Amygdala (tissue), 56 donors: ENCODE data around the gene CDH15.

Experiments used
- DNase-seq, 56 donors: peaks; one replicate each; lab custom pipeline; 2025; lab: John Stamatoyannopoulos, UW

CDH15 gene

DNA sequence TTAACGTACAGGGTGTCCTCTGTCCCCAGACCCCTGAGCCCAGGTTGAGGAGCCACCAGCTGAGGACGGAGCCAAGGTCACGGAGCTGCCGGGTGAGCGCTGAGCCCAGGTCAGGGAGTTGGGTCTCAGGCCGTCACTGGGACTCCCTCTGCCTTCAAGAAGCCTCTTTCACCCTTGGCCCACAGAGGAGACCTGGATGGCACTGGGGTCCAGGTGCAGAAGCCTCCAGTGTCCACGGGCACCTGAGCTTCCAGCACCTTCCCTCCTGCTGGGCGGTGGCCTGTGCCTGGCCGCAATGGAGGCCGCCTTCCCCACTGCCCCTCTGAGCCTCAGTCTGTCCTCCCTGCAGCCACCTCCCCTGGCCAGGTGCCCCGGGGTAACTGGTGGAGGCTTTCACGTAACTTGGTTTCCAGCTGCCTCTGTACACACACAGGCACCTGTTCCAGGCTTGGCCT, 31.6 kb upstream of the CDH15 start:
- DNase-seq: no peak

DNA sequence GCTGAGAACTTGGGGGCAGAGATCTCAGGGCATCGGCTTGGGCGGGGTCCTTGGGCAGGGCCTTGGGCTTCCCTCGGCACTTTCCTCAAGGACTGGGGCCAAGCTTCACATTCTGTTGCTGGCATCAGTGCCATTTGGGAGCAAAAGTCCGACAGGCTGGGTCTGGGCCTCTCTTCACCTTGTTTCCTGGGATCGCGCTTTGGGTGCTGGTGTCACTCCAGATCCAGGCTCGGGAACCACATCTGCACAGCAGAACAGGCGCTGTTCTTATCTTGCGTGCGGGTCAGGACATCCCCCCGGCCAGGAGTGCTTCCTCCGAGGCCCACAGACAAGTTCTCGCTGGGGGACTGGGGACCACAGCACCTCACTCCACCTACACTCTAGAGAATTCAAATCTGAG, 31.1 kb upstream of the CDH15 start:
- DNase-seq: no peak

DNA sequence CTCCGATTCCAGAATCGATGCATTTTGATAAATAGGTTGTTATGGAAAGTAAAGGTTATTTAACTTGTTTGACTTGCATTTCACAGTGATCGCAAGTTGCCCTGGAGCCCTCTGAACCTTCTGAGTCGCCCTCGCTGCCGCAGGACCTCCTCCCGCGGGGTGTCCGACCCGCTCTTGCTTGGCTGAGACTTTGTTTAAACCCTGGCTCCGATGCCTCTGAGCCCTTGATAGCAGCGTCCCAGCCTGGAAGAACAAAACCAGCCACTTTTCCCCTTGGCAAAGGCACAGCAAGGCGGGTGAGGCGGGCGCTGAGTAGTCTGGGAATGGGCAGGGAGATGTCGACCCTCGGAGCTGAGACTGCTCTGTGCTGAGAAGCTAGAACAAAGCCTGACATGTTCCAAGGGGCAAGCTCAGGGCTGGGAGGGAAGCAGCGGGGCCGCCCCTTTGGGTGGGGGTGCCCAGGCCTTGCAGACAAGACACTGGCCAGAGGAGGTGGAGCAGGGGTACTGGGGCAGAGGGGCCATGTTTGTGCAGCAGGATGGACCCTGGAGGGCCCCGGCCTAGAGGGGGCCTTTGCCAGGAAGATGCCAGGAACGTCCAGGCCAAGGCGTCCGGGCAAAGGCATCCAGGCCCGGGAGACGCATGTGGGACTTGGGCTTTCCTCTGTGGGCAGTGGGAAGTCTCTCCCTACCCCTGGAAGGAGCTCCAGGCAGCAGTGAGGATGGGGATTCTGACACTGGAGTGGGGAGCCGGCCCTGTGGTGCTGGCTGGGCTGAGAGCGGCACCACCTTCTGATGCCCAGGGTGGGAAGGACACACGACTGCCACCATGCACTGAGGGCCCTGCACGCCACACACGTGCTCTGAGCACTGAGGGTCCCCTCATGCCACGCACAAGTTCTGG, 30.3 kb upstream of the CDH15 start:
- DNase-seq: no peak

DNA sequence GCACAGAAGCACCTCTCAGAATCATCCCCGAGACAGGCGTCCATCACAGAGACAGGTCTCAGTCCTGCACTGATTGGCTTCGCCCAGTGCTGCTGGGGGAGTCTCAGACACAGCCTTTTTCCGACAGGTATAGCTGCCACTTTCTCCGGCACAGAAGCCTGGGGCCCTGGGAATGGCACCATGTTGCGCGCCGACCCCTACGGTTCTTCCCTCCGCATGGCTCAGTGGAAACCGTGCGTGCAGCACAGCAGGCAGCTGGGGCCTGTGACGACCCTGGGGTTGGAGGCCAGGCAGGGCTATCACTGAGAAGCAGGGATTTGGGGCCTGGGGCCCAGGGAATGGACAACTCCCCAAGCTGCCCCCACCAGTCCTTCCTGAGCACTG, 29.7 kb upstream of the CDH15 start:
- no peak for DNase-seq

DNA sequence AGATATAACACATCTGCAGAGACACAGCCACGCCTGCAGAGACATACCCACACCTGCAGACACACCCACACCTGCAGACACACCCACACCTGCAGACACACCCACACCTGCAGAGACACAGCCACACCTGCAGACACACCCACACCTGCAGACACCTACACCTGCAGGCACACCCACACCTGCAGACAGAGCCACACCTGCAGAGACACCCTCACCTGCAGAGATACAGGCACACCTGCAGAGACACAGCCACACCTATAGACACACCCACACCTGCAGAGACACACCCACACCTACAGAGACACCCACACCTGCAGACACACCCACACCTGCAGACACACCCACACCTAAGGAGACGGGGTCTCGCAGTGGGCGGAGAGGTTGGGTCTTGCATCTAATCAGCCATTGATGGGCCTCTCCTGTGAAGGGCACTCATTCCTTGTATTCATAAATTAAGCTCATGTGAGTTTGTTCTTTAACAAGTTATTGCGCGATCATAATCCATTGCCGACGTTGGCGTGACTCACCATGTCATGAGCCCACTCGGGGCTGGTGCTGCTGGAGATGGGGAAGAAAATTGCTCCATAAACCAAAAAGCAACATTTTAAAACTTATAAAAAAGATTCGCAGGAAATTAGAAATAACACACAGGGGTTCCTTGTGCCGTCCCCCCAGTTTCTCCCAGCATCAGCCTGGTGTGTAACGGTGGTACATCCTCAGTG, 28.9 kb upstream of the CDH15 start:
- no peak for DNase-seq

DNA sequence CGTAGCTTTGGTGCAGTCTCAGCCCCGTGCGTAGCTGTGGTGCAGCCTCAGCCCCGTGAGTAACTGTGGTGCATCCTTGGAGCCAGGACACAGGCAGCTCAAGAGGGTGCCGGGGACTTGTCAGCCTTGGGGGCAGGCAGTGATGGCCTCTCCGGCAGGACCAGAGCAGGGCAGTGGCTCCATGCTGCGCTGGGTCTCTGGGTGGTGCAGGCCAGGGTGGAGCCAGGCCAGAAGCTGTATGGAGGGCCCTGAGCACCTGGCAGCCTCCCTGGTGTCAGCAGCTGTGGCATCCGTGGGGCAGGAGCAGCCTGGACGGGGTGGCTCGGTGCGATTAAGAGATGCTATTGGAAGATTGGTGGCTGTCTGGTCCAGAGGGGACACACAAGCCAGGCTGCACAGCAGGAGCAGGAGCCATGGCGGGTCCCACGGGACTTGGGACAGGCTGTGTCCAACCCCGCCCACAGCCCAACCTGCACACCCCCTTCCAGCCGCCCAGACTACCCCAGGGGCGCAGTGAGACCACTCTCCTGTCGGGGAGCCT, 28.3 kb upstream of the CDH15 start:
- DNase-seq: no peak

DNA sequence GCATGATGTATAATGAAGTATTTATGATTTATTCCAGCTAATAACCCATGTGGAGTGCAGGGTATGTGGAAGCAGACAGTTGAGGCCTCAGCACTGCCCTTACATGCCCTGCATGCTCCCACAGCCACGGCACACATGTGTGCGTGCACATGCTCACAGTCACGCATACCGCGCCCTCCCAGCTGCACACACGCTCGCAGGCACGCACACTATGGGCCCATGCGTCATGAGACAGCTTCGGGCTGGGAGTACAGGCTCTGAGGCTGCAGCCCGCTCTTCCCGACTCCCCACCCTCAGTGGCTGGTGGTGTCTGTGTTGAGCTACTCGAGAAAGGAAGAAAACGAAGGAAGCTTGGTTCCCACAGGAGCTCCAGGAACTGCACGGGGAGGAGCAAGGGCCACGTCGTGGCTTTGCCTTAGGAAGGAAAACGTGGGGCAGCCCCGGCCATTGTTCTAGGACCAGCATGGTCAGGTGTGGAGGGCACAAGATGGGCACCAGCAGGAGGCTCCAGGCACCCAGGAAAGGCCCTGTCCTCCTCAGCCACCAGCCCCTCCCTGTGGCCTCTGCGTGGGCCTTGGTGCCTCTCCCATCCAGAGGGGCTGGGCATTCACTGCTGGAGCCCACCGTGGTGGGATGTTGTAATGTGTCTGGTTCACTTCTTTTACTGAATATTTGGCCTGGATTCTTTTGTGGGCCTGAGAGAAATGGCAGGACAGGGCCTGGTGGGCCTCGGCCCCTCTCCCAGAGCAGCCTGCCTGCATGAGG, 27.5 kb upstream of the CDH15 start:
- no peak for DNase-seq

DNA sequence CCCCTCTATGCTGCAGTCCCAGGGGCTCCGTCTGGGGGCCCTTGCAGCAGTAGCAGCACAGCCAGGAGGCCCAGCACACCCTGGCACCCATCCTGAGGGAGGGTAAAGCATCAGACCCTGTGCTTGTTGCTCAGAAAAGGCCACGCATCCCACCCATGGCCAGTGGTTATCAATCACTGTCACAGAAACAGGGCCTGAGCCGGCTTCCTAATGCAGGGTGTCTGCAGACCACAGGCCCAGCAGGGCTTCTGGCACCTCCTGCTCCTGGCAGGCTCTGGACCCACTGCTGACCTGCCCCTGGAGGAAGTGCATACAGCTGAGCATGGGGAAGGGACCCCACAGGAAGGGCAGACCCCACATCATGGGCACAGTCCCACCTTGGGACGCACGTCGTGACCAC, 26.9 kb upstream of the CDH15 start:
- no peak for DNase-seq

DNA sequence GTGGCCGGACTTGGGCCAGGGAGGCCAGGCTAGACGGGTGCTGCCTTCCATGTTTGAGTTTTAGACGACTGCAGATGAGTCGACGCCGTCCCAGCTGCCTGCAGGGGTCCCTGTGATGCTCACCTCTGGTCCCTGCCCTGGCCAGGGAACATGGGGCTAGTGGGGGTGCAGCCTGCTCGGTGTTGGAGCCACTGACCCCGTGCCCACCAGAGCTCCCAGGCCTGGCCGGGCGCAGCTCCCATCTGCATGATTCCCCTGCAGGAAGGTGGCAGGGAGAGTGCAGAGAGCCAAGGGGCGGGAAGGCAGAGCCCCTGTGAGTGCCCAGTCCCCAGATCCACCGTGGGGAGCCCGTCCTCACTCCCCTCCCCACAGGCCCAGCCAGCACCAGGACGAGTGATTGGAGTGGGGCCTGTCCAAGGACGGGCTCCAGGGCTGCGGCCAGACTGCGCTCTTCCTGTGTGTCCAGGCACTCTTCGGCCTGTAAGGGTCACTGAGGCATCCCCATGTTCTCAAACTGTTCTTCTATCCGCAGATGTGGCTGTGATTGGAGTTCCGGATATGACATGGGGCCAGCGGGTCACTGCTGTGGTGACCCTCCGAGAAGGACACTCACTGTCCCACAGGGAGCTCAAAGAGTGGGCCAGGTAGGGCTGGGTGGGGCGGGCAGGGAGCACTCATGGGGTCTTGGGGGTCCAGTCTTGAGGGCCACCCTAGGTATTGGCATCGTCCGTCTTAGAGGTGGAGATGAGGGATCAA, 26.0 kb upstream of the CDH15 start:
- no peak for DNase-seq

DNA sequence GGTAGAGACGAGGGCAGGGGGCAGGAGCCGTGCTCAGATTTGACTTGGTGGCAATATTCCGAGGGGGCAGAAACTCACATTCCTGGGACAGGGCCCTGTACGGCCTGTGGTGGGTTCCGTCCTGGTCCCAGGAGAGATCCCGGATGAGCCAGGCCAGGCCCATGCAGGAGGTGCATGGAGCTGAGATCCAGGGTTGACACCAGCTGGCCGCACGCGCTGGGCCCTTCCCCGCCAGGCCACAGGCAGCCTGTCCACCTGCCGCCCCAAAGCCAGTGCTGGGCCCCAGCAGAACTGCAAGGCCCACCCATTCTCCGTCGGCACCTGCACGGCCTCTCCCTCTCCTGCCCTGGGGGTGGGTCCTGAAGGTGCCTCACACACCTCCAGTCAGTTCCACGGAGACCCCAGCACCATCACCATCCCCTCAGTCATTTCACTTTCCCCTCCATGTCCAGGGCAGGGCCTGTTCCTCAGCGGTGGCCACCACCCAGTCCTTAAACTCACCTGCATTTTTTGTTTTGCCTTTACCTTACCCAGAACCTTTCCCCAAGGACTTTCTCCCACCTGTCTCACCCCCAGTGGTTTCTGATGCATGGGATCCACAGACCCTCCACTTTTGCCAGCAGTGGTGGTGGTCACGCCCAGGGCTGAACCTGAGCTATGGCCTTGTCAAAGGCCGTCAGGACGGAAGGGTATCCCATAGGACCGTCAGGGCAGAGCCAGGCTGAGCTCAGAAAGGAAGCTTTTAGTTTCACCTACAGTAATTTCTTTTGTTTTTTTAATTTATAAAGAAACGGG, 25.1 kb upstream of the CDH15 start:
- no peak for DNase-seq

DNA sequence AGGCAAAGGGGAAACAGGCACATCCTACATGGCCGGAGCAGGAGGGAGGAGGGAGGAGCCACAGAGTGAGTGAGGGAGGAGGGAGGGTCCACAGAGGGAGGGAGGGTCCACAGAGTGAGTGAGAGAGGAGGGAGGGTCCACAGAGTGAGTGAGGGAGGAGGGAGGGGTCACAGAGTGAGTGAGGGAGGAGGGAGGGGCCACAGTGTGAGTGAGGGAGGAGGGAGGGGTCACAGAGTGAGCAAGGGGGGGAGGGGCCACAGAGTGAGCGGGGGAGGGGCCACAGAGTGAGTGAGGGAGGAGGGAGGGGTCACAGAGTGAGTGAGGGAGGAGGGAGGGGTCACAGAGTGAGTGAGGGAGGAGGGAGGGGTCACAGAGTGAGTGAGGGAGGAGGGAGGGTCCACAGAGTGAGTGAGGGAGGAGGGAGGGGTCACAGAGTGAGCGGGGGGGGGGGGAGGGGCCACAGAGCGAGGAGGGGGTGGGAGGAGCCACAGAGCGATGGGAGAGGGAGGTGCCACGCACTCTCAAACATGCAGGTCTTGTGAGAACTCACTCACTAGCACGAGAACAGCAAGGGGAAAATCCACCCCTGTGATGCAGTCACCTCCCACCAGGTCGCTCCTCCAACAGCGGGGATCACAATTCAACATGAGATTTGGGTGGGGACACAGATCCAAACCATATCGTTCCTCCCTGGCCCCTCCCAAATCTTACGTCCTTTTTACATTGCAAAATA, 24.3 kb upstream of the CDH15 start:
- DNase-seq: peak in 1 of 56 donors; percentile 41

DNA sequence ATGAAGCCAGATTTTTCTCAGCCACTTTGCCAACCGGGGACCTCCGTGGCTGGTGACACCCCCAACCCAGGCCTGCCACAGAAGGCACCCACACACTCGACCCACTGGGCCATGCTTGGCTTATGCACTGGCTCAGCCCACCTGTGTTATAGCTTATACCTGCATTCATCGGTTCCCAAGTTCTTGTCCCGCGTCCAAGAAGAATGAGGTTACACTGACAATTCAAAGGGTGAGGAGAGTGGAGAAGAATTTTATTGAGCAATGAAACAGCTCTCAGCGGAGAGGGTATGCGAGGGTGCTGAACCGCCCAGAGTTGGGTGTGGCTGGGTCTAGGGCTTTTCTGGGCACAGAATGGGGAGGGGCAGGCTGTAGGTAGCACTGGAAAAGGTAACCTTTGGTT, 22.2 kb upstream of the CDH15 start:
- DNase-seq: no peak

DNA sequence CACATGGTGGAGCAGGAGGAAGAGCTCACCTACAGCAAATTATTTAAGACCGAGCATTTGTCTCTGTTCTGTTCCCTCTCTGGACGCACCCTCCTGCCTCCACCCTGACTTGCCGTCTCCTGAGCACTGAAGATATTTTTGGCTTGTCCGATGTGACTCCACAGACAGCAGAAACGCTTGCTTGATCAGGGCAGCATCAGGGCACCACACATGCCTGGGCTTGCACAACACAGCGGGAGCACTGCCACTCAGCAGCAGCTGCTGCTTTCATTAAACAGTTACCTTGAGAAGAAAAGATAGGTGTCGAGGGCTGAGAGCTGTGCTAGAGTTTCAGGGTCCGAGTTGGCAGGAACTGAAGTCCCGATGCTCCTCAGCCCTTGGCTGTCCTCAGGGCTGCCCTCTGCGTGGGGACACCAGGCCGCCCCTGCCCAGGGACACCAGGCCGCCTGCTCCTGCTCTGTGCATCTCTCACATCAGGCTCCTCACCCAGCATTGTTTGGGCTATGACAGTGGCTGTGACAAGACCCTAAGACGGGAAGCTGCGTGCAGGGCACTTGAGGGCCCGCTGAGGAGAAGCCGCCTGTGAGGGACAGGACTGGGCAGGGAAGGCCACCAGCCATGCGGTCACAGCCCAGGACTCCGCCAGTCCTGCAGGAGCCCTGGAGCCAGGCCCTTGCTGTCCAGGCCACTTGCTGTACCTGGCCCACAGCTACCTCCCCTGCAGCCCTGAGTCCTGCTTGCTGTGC, 21.3 kb upstream of the CDH15 start:
- no peak for DNase-seq

DNA sequence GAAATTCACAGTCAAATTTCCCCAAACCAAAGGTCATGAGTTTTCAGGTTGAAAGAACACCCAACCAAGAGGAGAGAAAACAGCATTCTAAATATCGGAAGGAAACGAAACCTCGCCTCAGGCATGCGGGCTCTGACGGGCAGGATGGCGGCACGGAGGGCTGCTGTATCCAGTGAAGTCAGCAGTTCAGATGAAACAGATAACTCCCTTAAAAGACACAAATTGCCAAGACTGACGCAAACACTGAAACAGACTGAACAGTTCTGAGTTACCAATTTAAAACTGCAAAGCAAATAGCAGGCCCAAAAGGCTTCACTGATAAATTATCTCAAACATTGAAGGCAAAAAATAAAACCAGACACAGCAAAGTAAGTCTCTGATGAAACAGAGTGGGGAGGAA, 20.6 kb upstream of the CDH15 start:
- DNase-seq: no peak

DNA sequence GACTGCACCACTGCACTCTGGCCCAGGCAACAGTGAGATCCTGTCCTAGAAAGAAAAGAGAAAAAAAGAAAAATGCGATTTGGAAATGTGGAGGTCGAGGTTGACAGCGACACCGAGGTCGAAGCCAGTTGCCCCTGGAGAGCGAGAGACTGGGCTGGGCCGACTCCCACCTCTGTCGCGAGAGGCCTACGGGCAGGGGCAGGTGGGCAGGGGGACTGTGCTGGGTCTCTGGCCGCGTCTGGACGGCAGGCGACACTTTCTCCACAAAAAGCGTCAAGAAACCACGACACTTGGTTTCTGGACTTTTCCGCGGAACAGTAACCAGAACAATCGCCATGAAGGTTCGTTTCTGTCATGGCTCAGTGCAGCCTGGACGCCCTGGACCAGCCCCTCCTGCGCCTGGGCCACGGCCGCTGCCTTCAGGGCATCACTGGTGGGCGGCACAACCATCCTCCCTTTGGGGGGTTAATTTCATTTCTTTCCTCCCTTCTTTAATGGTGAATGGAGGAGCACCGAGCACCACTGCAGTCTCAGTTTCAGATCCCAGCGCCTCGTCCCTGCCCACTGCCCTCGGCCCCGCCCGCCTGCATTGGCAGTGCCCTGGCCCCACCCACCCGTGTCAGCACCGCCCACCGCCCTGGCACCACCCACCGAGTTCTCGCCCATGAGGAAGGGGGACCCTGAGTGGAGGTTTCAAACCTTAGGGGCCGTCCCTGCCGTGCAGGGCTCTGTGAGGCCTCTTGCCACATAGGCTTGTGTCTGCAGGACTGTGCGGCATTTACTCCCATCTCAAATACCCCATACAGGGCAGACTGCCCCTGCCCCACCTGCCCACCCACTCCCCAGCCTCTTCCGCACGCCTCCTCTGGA, 18.5 kb upstream of the CDH15 start:
- DNase-seq: no peak

DNA sequence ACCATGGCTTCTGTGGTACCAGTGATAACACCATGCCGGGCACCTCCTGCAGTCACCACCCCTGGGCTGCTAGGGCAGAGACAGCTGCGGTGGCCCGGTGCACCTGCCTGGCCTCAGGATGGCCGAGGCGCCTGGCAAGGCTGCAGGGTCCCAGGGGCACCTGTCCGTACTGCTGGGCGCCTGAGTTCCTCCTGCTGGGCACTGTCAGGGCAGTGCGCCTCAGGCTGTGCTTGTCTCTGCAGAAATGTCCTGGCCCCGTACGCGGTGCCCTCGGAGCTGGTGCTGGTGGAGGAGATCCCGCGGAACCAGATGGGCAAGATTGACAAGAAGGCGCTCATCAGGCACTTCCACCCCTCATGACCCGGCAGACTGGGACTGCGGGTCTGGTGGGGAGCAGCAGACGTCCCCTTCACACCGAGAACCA, 17.7 kb upstream of the CDH15 start:
- DNase-seq: no peak
